ENCODE measurements around the gene PJA2.

DNA sequence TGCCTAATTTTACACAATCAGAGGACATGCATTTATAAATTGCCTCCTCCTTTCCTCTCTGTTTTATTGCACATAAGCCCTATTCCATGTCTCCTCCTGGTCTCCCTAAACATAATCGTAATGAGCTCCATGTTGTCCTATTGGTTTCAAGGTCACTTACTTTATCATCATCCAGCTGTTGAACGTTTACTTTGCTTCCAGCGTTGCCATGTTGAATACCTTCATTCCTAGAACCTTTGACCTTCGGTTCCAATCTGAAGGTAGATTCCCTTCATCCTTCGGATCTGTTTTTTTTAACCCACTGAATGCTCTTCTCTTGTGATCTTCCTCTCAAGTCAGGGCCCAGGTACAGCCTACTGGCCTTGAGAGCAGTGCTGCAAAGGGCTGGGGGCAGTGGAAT lies 84.3 kb downstream of the PJA2 start:
- TF ChIP-seq, protein P1, sequence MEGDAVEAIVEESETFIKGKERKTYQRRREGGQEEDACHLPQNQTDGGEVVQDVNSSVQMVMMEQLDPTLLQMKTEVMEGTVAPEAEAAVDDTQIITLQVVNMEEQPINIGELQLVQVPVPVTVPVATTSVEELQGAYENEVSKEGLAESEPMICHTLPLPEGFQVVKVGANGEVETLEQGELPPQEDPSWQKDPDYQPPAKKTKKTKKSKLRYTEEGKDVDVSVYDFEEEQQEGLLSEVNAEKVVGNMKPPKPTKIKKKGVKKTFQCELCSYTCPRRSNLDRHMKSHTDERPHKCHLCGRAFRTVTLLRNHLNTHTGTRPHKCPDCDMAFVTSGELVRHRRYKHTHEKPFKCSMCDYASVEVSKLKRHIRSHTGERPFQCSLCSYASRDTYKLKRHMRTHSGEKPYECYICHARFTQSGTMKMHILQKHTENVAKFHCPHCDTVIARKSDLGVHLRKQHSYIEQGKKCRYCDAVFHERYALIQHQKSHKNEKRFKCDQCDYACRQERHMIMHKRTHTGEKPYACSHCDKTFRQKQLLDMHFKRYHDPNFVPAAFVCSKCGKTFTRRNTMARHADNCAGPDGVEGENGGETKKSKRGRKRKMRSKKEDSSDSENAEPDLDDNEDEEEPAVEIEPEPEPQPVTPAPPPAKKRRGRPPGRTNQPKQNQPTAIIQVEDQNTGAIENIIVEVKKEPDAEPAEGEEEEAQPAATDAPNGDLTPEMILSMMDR (IDR thresholded peaks at IDR 0.05; ENCODE audit: insufficient read depth, low read length, poor library complexity, severe bottlenecking) = no peak
- no peak for TF ChIP-seq EZH2phosphoT487 (conservative IDR thresholded peaks at IDR 0.05; ENCODE audit: low read length)

Data from SU-DHL-6 (cell line).